GM12801 (cell line): ENCODE results near the gene CCDC71.

ENCODE experiments used
- TF ChIP-seq, protein P1 (sequence below): IDR thresholded peaks from one replicate; pipeline ENCODE4 v1.5.1; 2011; ENCODE audit warnings: control low read depth; ENCODE audit not compliant: insufficient read length; ENCODE audit errors: extremely low read depth

The CCDC71 gene

DNA sequence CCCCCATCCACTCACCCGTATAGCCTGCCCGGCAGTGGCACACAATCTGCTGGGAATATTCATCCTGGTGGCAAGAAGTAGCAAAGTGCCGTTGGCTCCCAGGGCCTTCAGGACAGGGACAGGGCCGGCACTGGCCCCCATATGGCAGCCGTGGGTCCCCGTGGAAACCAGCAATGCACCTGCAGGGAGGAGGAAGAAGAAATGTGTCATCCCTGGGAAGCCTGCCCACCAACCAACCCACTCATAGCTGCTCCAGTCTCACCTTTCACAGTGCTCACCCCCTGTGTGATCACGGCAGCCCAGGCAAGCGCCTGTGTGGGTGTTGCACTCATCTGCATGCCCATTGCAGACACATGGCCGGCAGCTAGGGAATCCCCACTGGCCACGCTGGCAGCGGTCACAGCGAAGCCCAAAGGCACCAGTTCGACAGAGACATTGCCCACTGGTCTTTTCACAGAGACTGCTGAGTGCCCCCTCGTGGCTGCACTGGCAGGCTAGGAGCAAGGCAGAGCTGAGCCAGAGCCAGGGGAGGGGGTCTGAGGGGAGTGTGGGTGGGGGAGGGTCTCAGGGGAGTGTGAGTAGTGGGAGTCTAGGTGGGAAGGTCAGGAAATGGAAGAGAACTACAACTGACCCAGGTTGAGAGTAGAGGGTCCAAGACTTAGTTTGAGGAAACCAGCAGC is 41.0 kb downstream of the CCDC71 start:
- TF ChIP-seq, protein P1, sequence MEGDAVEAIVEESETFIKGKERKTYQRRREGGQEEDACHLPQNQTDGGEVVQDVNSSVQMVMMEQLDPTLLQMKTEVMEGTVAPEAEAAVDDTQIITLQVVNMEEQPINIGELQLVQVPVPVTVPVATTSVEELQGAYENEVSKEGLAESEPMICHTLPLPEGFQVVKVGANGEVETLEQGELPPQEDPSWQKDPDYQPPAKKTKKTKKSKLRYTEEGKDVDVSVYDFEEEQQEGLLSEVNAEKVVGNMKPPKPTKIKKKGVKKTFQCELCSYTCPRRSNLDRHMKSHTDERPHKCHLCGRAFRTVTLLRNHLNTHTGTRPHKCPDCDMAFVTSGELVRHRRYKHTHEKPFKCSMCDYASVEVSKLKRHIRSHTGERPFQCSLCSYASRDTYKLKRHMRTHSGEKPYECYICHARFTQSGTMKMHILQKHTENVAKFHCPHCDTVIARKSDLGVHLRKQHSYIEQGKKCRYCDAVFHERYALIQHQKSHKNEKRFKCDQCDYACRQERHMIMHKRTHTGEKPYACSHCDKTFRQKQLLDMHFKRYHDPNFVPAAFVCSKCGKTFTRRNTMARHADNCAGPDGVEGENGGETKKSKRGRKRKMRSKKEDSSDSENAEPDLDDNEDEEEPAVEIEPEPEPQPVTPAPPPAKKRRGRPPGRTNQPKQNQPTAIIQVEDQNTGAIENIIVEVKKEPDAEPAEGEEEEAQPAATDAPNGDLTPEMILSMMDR, result no peak

DNA sequence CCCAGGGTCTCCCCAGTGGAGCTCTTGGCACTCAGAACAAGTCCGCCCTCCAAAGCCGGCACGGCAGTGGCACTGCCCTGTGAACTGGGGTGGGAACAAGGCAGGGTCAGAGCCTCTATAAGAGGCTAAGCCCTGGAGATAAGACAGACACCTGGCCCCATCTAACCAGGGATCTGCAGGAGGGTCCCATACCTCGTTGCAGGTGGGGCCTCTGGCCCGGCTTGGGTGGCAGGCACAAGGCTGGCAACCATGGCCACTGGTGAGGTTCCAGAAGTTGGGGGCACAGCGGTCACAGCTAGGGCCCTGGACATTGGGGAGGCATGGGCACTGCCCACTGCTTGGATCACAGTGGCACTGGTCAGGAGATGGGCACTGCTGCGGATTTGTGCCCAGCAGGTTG is 41.9 kb downstream of the CCDC71 start:
- TF ChIP-seq, protein P1, result no peak

DNA sequence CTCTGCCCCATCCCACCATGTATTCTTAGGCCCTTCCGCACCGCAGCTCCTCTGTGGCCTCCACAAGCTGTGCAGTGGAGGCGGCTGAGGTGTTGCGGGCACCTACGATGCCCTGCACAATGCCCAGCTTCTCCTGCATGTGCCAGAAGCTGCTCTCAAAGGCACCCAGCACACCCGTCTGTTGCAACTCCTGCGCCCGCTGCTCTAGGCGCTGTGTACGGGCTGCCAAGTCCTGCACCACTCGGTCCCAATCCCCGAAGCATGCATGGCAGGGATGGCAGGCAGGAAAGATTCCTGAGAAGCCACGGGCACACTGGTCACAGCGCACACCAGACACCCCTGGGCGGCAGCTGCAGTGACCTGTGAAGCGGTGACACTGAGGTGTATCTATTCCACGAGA is 42.4 kb downstream of the CCDC71 start:
- TF ChIP-seq, protein P1, result no peak

DNA sequence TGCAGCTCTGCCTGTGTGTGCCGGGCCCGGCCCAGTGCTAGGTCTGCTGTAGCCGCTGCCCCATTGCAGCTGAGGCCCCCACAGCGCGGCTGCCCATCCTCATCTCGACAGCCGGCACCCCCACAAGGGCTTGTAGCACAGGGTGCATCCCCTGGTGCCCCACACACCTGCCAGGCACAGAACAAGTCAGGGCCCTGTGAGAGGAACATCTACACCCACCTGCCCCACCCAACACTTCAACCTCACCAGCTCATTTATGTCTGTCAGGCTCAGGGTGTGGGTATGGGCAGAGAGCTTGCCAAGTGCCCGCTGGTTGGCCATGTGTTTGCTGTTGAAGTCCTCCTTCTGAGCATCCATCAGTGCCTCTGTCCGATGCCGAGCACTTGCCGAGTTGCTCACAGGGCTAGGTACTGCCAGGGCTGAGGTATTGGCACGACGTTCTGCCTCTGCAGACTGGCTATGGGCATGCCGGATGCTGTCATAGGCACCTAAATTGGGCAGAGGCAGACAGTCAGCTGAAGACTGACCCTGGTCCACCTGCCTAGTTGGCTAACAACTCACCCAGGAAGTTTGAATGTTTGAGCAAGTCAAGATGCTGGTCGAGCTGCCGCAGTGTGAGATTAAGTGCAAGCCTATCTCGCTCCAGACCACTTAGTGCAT is 43.1 kb downstream of the CCDC71 start:
- TF ChIP-seq, protein P1, result no peak

DNA sequence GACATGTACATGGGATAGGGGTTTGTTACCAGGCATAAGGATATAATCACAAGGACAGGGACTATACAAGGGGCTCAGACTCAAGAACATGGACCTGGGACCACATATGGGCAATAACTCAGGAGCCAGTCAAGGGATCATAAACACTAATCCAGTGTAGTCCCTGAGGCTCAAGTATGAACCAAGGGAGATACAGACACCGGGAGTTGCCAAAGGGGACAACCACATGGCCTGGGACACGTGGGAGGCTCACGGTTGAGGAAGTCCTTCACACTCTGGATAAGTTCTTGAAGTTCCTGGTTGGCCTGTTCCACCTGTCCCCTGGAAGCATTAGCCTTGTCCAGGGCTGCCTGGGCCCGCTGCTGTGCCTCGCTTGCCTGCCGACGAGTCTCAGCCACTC is 43.7 kb downstream of the CCDC71 start:
- TF ChIP-seq, protein P1, result no peak

DNA sequence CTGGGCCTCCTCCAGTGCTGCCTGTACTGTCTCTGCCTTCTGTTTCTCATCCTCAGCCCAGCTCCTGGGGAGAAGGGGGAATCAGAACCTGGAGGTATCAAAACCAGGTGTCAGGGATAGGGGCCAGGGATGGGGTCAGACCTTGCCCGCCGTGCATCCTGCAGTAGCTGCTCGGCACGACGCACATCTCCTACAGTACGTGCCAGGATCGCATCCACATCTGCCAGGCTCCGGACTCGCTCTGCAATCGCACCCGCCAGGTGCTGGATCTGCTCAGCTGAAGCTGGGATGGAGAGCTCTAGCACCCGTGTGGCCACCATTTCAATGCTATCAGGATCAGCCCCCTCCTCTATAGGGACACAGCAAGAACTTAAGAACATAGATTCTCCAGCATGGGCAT is 44.1 kb downstream of the CCDC71 start:
- TF ChIP-seq, protein P1, result no peak

DNA sequence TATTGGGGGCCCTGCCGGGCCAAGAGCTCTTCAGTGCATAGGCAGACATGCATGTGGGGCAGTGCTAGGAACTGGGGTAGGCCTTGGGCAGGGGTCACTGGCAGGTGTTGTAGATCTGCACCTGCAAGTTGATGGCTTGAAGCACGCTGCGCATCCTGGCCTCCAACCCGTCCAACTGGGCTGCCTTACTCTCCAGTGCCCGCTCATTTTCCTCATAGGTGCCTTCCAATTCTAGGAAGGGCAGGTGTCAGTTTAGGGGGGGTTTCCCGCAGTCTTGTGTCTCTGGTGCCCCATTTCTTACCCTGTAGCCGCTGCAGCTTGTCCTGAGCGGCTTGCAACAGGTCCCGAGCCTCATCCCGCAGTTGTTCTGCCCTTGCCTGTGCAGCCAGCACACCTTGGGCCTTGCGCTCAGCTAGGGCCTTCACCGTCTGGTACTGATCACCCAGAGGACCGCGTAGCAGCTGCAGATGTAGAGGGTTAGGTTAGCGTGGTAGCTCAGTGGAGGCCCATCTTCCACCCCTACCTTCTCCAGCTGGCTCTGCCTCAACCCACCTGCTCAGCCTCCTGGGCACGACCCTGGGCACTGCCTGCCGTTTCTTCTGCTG is 44.9 kb downstream of the CCDC71 start:
- TF ChIP-seq, protein P1, result no peak
